Fibroblast of pulmonary artery (primary cell): ENCODE results near the gene PCNT.

Experiments used
- DNase-seq: peaks from one replicate; pipeline ENCODE4 v3.0.0-alpha.2; 2010; ENCODE audit warnings: low read depth
- H3K4me3 ChIP-seq: replicated peaks from 2 replicates; pipeline ENCODE4 v1.5.1; 2011; ENCODE audit warnings: low read depth, mild to moderate bottlenecking, control low read depth, low read length, moderate library complexity
- CTCF ChIP-seq: IDR thresholded peaks from 2 replicates; pipeline ENCODE4 v1.5.1; 2011; ENCODE audit warnings: mild to moderate bottlenecking, control low read depth, low read length, inconsistent platforms; ENCODE audit errors: missing control alignments

The PCNT gene

GRCh38 chr21:46381541-46381940, 57.6 kb downstream of the PCNT start:
- no peak for TF ChIP-seq CTCF
- DNase-seq, result no peak

GRCh38 chr21:46384556-46384955, 60.6 kb downstream of the PCNT start:
- no peak for TF ChIP-seq CTCF
- DNase-seq, result no peak
- no peak overlapping the region for H3K4me3 ChIP-seq

More at GRCh38 chr21:46381541-46381940, 57.6 kb downstream of the PCNT start:
- H3K4me3 ChIP-seq, result no peak overlapping the region

- H3K4me3 ChIP-seq, result no peak overlapping the region
- TF ChIP-seq CTCF, result no peak
These were observed 62.1 kb downstream of the PCNT start for GRCh38 chr21:46385846-46386733.

GRCh38 chr21:46386734-46387088, 62.8 kb downstream of the PCNT start:
- DNase-seq, result no peak
- H3K4me3 ChIP-seq, result no peak overlapping the region
- TF ChIP-seq CTCF, result no peak

More at GRCh38 chr21:46385846-46386733, 62.1 kb downstream of the PCNT start:
- no peak for DNase-seq

GRCh38 chr21:46388206-46388880, 64.4 kb downstream of the PCNT start:
- H3K4me3 ChIP-seq, result no peak overlapping the region
- DNase-seq, result no peak
- TF ChIP-seq CTCF, result no peak

GRCh38 chr21:46388896-46389295, 64.9 kb downstream of the PCNT start:
- no peak for DNase-seq
- no peak for TF ChIP-seq CTCF
- H3K4me3 ChIP-seq, result no peak overlapping the region
